SK-N-SH (cell line): ENCODE data around the gene ITGA1.

Experiments used
- CHD2 ChIP-seq: fragments of 150-350 bp; IDR thresholded peaks from 2 replicates; pipeline ENCODE4 v1.6.1; 2018; ENCODE audit warnings: low read length; ENCODE audit not compliant: partially characterized antibody
- EP300 ChIP-seq, 2 experiments: IDR thresholded peaks; 2 replicates each; pipeline versions ENCODE4 v1.4.0 to v1.6.1; 2012; ENCODE audit warnings: borderline replicate concordance in 1 of 2, low read depth in 1 of 2, low read length in 1 of 2
- MXI1 ChIP-seq: IDR thresholded peaks from 2 replicates; pipeline ENCODE4 v1.6.1; 2012; ENCODE audit warnings: mild to moderate bottlenecking, low read depth, low read length, improper control_type of control experiment
- NFIC ChIP-seq: IDR thresholded peaks from 2 replicates; pipeline ENCODE4 v1.4.0; 2012; ENCODE audit warnings: borderline replicate concordance
- NRF1 ChIP-seq: IDR thresholded peaks from 2 replicates; pipeline ENCODE4 v1.6.1; 2012; ENCODE audit warnings: low read depth, mild to moderate bottlenecking, low read length
- POLR2AphosphoS5 ChIP-seq: IDR thresholded peaks from 2 replicates; pipeline ENCODE4 v1.6.1; 2012; ENCODE audit warnings: low read depth, low read length
- SIN3A ChIP-seq: IDR thresholded peaks from 2 replicates; pipeline ENCODE4 v1.6.1; 2012; ENCODE audit warnings: low read depth, mild to moderate bottlenecking, low read length, moderate library complexity, borderline replicate concordance
- YY1 ChIP-seq: IDR thresholded peaks from 2 replicates; pipeline ENCODE4 v1.4.0; 2012; ENCODE audit warnings: low read depth, mild to moderate bottlenecking
- TF ChIP-seq, protein P1 (sequence below): IDR thresholded peaks from 2 replicates; pipeline ENCODE4 v1.6.1; 2012; ENCODE audit warnings: mild to moderate bottlenecking, low read depth, low read length, moderate library complexity
- TF ChIP-seq, protein P2 (sequence below): fragments of 200-600 bp; sonication (generic); IDR thresholded peaks from 2 replicates; pipeline ENCODE4 v1.6.1; 2017; ENCODE audit warnings: antibody characterized with exemption, mild to moderate bottlenecking, moderate library complexity
- TF ChIP-seq, protein P3 (sequence below): IDR thresholded peaks from 2 replicates; pipeline ENCODE4 v1.4.0; 2012; ENCODE audit warnings: low read depth, borderline replicate concordance

DNA sequence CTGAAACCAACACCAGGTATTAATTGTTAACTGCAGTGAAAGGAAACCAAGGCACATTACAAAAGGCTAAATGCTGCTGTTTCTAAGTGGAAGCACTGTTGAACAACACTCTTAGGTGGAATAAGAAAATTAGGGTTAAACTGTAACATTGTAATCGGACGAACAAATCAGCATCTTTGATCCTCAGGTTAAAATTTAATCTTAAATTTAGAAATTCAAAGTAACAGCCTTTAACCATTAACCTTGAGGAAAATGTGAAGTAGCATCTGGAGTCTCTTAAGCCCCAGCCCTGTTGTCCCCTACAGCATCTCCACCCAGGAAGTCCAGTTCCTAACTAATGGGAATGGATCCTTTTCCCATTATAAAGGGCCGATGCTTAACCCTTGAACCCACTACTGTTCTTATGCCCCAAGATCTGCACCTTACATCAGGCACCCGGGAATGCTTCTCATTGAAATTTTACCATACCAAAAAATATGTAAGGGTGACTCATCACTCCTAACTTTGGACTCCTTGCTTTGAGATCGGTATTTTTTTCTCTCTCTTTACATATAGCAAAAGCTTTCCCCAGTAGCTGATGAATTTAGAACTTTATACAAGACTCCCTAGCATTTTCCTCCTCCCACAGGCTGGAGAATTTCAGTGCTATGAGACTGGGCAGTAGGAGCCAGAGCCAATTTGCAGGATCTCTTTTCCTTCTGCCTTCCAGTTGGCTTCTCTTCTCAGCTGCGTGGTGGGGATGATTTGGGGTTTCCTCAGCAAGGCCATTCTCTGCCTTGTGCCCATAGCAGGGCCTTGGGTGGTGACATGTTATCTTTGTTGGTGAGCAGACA, 169.4 kb downstream of the ITGA1 start:
- TF ChIP-seq, protein P1, sequence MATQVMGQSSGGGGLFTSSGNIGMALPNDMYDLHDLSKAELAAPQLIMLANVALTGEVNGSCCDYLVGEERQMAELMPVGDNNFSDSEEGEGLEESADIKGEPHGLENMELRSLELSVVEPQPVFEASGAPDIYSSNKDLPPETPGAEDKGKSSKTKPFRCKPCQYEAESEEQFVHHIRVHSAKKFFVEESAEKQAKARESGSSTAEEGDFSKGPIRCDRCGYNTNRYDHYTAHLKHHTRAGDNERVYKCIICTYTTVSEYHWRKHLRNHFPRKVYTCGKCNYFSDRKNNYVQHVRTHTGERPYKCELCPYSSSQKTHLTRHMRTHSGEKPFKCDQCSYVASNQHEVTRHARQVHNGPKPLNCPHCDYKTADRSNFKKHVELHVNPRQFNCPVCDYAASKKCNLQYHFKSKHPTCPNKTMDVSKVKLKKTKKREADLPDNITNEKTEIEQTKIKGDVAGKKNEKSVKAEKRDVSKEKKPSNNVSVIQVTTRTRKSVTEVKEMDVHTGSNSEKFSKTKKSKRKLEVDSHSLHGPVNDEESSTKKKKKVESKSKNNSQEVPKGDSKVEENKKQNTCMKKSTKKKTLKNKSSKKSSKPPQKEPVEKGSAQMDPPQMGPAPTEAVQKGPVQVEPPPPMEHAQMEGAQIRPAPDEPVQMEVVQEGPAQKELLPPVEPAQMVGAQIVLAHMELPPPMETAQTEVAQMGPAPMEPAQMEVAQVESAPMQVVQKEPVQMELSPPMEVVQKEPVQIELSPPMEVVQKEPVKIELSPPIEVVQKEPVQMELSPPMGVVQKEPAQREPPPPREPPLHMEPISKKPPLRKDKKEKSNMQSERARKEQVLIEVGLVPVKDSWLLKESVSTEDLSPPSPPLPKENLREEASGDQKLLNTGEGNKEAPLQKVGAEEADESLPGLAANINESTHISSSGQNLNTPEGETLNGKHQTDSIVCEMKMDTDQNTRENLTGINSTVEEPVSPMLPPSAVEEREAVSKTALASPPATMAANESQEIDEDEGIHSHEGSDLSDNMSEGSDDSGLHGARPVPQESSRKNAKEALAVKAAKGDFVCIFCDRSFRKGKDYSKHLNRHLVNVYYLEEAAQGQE: no peak
- no peak for TF ChIP-seq POLR2AphosphoS5
- TF ChIP-seq, protein P2, sequence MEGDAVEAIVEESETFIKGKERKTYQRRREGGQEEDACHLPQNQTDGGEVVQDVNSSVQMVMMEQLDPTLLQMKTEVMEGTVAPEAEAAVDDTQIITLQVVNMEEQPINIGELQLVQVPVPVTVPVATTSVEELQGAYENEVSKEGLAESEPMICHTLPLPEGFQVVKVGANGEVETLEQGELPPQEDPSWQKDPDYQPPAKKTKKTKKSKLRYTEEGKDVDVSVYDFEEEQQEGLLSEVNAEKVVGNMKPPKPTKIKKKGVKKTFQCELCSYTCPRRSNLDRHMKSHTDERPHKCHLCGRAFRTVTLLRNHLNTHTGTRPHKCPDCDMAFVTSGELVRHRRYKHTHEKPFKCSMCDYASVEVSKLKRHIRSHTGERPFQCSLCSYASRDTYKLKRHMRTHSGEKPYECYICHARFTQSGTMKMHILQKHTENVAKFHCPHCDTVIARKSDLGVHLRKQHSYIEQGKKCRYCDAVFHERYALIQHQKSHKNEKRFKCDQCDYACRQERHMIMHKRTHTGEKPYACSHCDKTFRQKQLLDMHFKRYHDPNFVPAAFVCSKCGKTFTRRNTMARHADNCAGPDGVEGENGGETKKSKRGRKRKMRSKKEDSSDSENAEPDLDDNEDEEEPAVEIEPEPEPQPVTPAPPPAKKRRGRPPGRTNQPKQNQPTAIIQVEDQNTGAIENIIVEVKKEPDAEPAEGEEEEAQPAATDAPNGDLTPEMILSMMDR: no peak
- TF ChIP-seq MXI1: no peak
- TF ChIP-seq CHD2: no peak
- TF ChIP-seq EP300 (IDR thresholded peaks at IDR 0.05; ENCODE audit: borderline replicate concordance in 1 of 2, low read depth in 1 of 2, low read length in 1 of 2): no peak
- no peak for TF ChIP-seq SIN3A
- TF ChIP-seq NRF1: no peak
- TF ChIP-seq YY1: no peak
- TF ChIP-seq, protein P3, sequence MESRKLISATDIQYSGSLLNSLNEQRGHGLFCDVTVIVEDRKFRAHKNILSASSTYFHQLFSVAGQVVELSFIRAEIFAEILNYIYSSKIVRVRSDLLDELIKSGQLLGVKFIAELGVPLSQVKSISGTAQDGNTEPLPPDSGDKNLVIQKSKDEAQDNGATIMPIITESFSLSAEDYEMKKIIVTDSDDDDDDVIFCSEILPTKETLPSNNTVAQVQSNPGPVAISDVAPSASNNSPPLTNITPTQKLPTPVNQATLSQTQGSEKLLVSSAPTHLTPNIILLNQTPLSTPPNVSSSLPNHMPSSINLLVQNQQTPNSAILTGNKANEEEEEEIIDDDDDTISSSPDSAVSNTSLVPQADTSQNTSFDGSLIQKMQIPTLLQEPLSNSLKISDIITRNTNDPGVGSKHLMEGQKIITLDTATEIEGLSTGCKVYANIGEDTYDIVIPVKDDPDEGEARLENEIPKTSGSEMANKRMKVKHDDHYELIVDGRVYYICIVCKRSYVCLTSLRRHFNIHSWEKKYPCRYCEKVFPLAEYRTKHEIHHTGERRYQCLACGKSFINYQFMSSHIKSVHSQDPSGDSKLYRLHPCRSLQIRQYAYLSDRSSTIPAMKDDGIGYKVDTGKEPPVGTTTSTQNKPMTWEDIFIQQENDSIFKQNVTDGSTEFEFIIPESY: no peak
- no peak for TF ChIP-seq NFIC
